Tibial artery (tissue), 4 donors: ENCODE results near the gene MYO9B.

Experiments used
- DNase-seq, 2 donors: peaks; one replicate each; pipeline ENCODE4 v3.0.0-alpha.2; 2019
- H3K27ac ChIP-seq, 2 donors: fragments of 200-600 bp; sonication (generic) in 1 of 2; 1 replicate in 1 of 2; 2 replicates in 1 of 2; pipeline ENCODE4 v1.5.1; 2018 to 2019; ENCODE audit warnings: mild to moderate bottlenecking in 1 of 2
- H3K27me3 ChIP-seq, 2 donors: fragments of 200-600 bp; sonication (generic) in 1 of 2; one replicate each; pipeline versions ENCODE4 v1.5.1 to v1.6.0; 2016 to 2019
- H3K36me3 ChIP-seq, 3 donors: fragments of 200-600 bp; sonication (generic) in 2 of 3; one replicate each; pipeline ENCODE4 v1.5.1; 2016 to 2019; ENCODE audit warnings: mild to moderate bottlenecking in 2 of 3
- H3K4me1 ChIP-seq, 4 donors: fragments of 200-600 bp; sonication (generic) in 2 of 4; 1 replicate in 3 of 4; 2 replicates in 1 of 4; pipeline ENCODE4 v1.5.1; 2016 to 2019
- H3K4me3 ChIP-seq, 2 donors: fragments of 200-600 bp; sonication (generic) in 1 of 2; 1 replicate in 1 of 2; 2 replicates in 1 of 2; pipeline ENCODE4 v1.5.1; 2018 to 2019; ENCODE audit warnings: mild to moderate bottlenecking in 2 of 2
- H3K9me3 ChIP-seq, 3 donors: fragments of 200-600 bp; sonication (generic) in 1 of 3; one replicate each; pipeline ENCODE4 v1.5.1; 2016 to 2019
- intact Hi-C: fragments of 100-400 bp; cut with DNase I; formaldehyde crosslinking; loops from one replicate; pipeline ENCODE4 v1.15.0; 2023; ENCODE audit warnings: low total_unique reads
- TF ChIP-seq, protein P1 (sequence below), 2 experiments: fragments of 200-600 bp in 1 of 2; fragments of 450-650 bp in 1 of 2; IDR thresholded peaks; one replicate each; pipeline ENCODE4 v1.5.1; 2017 to 2019; ENCODE audit warnings: antibody characterized with exemption in 2 of 2, mild to moderate bottlenecking in 1 of 2, moderate library complexity in 1 of 2

MYO9B gene

DNA sequence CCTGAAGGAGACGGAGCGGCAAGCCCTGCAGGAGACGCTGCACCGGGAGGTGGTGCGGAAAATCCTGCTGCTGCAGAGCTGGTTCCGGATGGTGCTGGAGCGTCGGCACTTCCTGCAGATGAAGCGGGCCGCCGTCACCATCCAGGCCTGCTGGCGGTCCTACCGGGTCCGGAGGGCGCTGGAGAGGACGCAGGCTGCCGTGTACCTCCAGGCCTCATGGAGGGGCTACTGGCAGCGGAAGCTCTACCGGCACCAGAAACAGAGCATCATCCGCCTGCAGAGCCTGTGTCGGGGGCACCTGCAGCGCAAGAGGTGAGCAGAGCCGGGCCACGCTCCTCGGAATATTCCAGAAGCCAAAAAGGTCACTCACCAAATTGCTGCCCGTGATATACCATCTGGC is 117.2 kb downstream of the MYO9B start:
- no peaks in the 10 kb centered on the region for H3K27me3 ChIP-seq
- TF ChIP-seq, protein P1, sequence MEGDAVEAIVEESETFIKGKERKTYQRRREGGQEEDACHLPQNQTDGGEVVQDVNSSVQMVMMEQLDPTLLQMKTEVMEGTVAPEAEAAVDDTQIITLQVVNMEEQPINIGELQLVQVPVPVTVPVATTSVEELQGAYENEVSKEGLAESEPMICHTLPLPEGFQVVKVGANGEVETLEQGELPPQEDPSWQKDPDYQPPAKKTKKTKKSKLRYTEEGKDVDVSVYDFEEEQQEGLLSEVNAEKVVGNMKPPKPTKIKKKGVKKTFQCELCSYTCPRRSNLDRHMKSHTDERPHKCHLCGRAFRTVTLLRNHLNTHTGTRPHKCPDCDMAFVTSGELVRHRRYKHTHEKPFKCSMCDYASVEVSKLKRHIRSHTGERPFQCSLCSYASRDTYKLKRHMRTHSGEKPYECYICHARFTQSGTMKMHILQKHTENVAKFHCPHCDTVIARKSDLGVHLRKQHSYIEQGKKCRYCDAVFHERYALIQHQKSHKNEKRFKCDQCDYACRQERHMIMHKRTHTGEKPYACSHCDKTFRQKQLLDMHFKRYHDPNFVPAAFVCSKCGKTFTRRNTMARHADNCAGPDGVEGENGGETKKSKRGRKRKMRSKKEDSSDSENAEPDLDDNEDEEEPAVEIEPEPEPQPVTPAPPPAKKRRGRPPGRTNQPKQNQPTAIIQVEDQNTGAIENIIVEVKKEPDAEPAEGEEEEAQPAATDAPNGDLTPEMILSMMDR (IDR thresholded peaks at IDR 0.05), result no peak
- no peak overlapping the region for H3K27ac ChIP-seq
- intact Hi-C loops, result no loop called here
- no peak for DNase-seq
- no peaks in the 10 kb centered on the region for H3K4me1 ChIP-seq
- peaks cover 88 to 100% (median 94%) of the 10 kb centered on the region in 3 donors for H3K36me3 ChIP-seq
- H3K9me3 ChIP-seq, result no peaks in the 10 kb centered on the region
- no peak overlapping the region for H3K4me3 ChIP-seq

DNA sequence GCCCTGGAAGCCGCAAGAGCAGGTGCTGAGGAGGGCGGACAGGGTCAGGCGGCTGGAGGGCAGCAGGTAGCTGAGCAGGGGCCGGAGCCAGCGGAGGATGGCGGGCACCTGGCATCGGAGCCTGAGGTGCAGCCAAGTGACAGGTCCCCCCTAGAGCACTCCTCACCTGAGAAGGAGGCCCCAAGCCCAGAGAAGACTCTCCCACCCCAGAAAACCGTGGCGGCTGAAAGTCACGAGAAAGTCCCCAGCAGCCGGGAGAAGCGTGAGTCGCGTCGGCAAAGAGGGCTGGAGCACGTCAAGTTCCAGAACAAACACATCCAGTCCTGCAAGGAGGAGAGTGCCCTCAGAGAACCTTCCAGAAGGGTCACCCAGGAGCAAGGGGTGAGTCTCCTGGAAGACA is 119.0 kb downstream of the MYO9B start:
- intact Hi-C loops, result no loop called here

DNA sequence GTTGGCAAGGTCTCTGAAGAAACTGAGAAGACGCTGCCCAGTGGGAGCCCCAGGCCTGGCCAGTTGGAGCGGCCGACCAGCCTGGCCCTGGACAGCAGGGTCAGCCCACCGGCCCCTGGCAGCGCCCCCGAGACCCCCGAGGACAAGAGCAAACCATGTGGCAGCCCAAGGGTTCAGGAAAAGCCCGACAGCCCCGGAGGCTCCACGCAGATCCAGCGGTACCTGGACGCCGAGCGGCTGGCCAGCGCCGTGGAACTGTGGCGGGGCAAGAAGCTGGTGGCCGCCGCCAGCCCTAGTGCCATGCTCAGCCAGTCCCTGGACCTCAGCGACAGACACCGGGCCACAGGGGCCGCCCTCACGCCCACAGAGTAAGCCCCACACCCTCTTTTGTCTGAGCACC is 119.5 kb downstream of the MYO9B start:
- Histone ChIP-seq H3K36me3 (peaks cover 86 to 100% (median 87%) of the 10 kb centered on the region in 3 donors), H3K27me3 (no peaks in the 10 kb centered on the region), H3K4me3 (no peak overlapping the region), H3K27ac (no peak overlapping the region), H3K9me3 (no peaks in the 10 kb centered on the region), H3K4me1 (no peaks in the 10 kb centered on the region)
- DNase-seq, result no peak
- intact Hi-C loops, result no loop called here
- TF ChIP-seq, protein P1 (IDR thresholded peaks at IDR 0.05), result no peak

More for the DNA sequence above, 119.0 kb downstream of the MYO9B start:
- Histone ChIP-seq H3K27me3 (no peaks in the 10 kb centered on the region), H3K36me3 (peaks cover 85 to 100% (median 87%) of the 10 kb centered on the region in 3 donors), H3K4me3 (no peak overlapping the region), H3K9me3 (no peaks in the 10 kb centered on the region), H3K27ac (no peak overlapping the region), H3K4me1 (no peaks in the 10 kb centered on the region)
- TF ChIP-seq, protein P1 (IDR thresholded peaks at IDR 0.05), result no peak
- no peak for DNase-seq

DNA sequence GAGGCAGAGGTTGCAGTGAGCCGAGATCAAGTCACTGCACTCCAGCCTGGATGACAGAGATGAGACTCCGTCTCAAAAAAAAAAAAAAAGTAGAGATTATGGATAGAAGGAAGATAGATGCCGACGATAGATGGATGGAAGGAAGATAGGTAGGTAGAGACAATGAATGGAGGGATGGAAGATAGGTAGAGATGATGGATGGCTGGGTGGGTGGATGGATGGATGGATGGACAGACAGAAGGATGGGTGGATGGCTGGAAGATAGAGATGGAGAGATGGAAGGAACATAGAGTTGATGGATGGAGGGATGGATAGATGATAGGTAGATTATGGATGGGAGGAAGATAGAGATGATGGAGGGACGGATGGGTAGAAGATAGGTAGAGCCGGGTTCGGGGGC is 121.0 kb downstream of the MYO9B start:
- Histone ChIP-seq H3K4me1 (no peaks in the 10 kb centered on the region), H3K9me3 (no peaks in the 10 kb centered on the region), H3K36me3 (peaks cover 86 to 100% (median 87%) of the 10 kb centered on the region in 3 donors), H3K27ac (no peak overlapping the region), H3K27me3 (no peaks in the 10 kb centered on the region), H3K4me3 (no peak overlapping the region)
- intact Hi-C loops, result no loop called here
- no peak for DNase-seq
- TF ChIP-seq, protein P1 (IDR thresholded peaks at IDR 0.05), result no peak

DNA sequence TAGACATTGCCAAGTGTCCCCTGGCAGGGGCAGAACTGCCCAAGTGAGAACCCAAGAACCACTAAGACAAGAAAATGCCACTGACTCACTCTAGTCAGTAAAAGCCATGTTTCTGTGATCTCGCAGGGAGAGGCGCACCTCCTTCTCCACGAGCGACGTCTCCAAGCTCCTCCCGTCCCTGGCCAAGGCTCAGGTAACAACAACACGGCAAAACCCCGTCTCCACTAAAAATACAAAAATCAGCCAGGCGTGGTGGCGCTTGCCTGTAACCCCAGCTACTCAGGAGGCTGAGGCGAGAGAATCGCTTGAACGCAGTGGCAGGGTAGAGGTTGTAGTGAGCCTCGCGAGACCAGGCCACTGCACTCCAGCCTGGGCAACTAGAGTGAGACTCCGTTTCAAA is 122.1 kb downstream of the MYO9B start:
- TF ChIP-seq, protein P1 (IDR thresholded peaks at IDR 0.05), result no peak

More for the DNA sequence above, 122.1 kb downstream of the MYO9B start:
- Histone ChIP-seq H3K4me3 (no peak overlapping the region), H3K4me1 (no peaks in the 10 kb centered on the region), H3K9me3 (no peaks in the 10 kb centered on the region), H3K27ac (no peak overlapping the region), H3K27me3 (no peaks in the 10 kb centered on the region), H3K36me3 (peaks cover 86 to 100% (median 87%) of the 10 kb centered on the region in 3 donors)
- intact Hi-C loops, result no loop called here
- no peak for DNase-seq
